OCI-LY1 (cell line): ENCODE measurements around the gene HTR2A.

Experiments used
- CTCF ChIP-seq: fragments of 200-600 bp; sonication (generic), shearing (Covaris generic); IDR thresholded peaks from 2 replicates; pipeline ENCODE4 v1.5.1; 2017; ENCODE audit warnings: mild to moderate bottlenecking, antibody characterized with exemption, low read length, moderate library complexity, mixed read lengths
- EZH2 ChIP-seq: fragments of 200-600 bp; sonication (generic), shearing (Covaris generic); IDR thresholded peaks from 2 replicates; pipeline ENCODE4 v1.8.0; 2017; ENCODE audit warnings: borderline replicate concordance, mixed run types, mild to moderate bottlenecking, antibody characterized with exemption, low read length, moderate library complexity, mixed read lengths

- TF ChIP-seq CTCF (no peak), EZH2 (no peak)
Observed at GRCh38 chr13:46861959-46862358, 34.9 kb downstream of the HTR2A start.
